Measurements from ENCODE around the gene YLPM1.
A peak's percentile ranks its signal among the peaks of the same experiment; 100 is the strongest.

The YLPM1 gene

DNA sequence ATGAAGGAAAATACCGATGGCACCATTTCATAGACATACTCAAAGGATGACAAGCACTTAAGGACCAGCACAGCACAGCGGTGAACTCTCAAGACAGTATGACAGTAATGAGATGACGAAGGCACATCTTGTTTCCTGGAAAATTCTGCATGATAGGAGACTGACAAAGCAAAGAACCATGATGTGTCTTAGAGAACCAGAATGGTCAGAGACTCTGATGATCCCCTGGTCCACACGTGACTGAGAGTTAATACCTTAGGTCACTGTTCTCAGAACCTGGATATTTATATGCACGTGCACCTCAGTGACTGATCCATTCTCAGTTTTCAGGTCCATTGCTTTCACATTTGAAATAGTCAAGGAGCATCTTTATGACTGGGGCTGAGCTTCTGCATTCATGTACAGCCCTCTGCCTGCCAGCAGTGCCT lies 77.5 kb downstream of the YLPM1 start:
- no peak for DNase-seq (ENCODE audit: low spot score)

DNA sequence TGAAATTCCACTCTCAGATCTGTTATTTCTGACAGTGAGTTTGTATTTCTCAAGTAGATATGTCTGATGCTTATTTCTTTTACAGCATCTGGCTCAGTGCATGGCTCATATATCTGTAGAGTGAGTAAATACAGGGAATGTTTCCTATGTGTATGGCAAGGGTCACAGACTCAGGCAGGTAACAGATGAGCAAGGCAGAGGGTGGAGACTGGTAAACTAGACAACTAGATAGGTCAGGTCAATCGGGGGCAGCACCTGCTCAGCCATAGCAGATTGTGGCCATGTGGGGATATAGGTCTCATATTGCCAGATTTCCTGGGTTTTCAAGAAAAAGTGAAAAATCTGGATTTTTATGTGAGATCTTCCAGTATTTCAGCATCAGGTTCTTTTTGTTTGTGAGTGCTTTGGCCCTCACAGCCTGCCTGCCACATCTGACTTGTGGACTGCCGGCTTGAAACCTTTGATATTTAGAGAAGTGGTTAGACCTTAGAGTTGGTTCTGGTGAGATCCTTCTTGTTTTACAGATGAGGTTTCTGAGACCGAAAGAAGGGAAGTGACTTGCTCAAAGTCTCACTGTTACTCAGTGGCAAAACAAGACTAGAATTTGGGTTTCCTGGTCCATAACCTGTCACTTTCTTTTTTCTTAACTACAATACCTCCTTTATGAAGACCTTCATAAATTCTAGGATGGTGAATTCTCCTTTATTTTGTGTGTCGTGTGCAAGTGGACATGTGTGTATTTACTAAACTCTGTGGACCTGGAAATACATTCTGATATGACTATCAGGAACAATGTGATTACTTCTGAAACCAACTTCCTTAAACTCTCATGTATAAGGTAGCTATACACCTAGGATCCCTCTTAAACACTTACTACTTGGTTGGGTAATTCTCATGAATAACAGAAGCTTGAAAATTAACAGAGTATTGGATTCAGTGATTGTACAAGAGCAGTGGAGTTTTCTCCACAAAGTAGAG lies 78.4 kb downstream of the YLPM1 start:
- no peak for DNase-seq (ENCODE audit: low spot score)

DNA sequence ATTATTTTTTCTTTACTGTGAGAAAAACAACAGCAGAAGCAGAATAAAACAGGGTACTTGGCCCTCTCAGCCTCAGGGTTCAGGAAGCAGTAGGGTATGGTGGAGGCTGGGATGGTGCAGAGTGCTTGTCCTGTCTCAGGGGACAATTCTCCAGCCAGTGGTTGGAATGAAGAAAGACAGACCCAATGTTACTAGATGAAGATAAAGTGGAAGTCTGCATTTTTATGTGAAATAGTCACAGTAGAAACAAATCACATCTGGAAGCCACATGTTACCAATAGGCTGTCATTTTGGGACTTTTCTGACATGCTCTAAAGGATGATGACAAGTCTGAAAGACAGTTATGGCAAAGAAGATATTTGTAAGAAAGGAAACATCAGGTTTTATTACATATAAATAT lies 80.5 kb downstream of the YLPM1 start:
- DNase-seq (ENCODE audit: low spot score): no peak

- DNase-seq (ENCODE audit: low spot score): no peak
Measured at GRCh38 chr14:74846168-74846567, 83.1 kb downstream of the YLPM1 start.

GRCh38 chr14:74846968-74847665 lies 84.0 kb downstream of the YLPM1 start:
- DNase-seq (ENCODE audit: low spot score): no peak

DNA sequence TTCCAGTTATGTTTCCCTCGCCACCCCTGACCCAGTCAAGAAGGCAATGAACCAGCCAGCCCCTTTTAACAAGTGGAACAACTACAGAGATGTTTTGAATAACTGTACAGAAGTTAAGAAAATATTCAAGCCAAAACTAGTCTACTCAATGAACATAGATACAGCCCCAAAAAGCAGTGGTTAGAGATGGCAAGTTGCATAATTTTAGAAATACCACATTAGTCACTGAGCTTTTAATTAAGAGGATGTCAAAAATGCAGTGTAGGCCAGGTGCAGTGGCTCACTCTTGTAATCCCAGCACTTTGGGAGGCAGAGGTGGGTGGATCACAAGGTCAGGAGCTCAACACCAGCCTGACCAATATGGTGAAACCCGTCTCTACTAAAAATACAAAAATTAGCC lies 85.7 kb downstream of the YLPM1 start:
- no peak for DNase-seq (ENCODE audit: low spot score)

DNA sequence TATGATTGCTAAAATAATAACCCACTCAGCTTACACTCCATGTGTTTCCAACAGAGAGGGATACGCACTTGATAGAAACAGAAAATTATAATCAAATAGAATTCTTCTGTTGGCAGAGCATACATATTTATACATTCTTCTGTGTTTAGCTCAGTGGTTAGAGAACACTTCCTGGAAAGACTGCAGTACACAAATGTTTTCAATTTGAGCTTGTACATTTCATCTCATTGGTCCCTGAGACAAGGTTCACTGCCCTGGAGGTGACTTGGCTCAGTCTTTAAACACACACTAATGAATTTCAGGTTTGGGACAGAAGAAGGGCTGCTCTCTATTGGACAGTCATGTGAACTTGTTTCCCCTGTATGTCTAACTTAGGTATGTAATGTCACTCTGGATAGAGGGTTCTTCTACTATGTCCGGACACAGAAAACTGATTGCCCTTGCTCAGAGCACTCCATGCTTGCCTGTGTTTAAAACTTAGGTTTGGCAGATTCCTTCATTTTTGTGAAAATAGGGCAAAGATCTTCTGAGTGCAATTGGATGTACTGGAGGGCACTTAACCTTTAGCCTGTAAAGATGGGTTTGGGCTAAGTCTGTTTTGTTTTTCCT lies 89.9 kb downstream of the YLPM1 start:
- no peak for DNase-seq (ENCODE audit: low spot score)

- DNase-seq (ENCODE audit: low spot score): no peak
Measured at GRCh38 chr14:74853581-74853980, 90.5 kb downstream of the YLPM1 start.

DNA sequence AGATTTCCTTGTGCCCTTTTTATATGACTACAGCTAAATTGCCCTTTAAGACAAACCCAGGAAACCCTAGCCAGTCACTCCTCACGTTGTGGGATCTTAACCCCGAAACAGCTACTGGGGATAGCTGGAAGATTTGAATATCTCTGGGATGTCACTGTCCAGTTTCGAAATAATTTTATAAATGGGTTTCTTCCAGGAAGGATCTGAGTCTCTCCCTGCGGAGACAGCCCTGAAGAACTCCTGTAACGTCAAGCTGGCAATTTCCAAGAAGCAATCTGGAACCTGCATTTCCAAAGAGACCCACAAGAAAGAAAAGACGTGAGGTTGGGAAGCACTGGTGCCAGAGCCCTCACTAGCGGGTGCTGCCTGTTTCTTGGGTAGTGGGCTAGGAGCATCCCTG lies 91.9 kb downstream of the YLPM1 start:
- no peak for DNase-seq (ENCODE audit: low spot score)

DNA sequence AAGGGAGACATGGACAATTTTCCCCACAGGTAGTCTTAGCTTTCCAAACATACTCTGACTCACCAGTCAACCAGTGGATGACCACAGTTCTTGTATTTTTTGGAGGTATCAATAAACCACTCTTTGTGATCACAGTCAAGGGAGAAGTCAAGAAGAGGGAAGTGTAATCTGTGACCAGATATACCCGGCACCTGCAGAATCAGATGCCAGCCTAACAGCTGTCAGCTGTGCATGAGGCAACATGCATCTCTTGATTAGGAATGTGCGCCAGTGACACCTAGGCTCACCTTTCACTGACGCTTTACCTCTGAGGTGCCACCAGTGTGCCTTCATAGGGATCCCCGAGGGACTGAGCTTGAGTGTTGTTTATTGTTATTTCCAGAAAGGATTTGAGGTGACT lies 92.8 kb downstream of the YLPM1 start:
- no peak for DNase-seq (ENCODE audit: low spot score)

DNA sequence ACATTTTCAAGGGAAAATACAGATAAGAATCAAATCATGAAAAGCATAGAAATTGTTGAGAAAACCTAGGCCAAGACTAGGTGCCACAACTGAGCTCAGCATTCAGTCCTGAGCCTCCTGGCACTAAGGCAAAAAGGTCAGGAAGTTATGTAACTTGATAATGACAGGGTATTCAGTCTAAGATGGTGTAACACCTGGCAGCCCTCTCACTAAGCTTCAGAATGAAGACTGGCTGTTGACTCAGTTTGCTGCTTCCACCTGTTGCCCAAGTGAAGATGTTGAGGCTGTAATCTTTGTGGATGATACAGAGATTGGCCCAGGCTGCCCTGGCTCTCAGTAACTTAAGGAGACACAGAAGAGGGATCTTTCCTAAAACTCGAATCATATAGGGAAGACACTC lies 93.2 kb downstream of the YLPM1 start:
- DNase-seq (ENCODE audit: low spot score): no peak

- no peak for DNase-seq (ENCODE audit: low spot score)
Measured at GRCh38 chr14:74858022-74858421, 94.9 kb downstream of the YLPM1 start.

DNA sequence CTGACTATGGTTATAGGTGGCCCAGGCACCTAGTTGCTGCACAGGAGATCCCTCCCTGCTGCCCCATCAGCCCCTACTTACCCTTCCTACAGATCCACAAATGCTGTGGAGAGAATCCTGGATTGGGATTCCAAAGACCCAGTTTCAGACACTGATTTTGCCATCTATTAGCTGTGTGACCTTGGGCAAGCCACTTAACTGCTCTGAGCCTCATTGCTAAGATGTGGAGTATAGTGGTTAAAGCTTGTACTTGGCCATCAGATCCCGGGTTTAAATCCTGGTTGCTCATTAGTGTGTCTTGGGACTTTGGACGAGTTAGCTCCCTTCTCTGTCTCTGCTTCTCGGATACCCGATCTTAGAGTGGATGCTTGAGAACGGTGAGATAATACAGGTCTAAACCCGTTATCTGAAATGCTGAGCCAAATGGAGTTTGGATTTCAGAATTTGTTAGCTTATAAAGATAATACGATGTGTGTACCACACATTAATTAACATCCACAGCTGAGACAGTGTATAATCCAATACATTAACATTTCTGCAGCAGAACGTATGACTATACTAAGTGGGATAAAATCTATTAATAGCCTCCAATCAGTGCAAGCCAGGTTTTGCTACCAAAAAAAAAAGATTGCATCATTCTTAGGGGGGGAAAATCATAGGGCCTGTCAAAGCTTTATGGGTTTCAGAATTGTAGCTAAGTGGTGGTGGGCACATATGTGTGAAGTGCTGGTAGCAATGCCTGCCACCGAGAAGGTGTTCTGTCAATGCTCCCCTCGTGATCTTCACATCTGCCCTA lies 96.8 kb downstream of the YLPM1 start:
- no peak for DNase-seq (ENCODE audit: low spot score)

- DNase-seq (ENCODE audit: low spot score): peak; percentile 92
Measured at GRCh38 chr14:74860899-74861733, 98.0 kb downstream of the YLPM1 start.

DNA sequence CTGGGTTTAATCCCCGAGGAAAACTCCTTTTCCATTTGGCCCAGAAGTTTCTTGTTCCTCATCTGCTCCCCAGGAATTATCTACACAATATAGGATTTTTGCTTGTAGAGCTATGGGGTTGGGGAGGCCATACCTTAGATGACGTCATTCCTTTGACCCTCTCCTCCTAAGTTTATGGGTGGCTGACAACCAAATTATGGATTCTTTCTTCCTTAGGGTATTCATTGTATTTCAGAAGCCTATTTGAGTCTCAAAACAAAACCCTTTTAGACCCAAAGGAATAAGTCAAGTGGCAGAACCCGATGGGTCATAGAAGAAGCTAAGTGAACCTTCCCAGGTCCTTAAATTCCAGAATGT lies 98.6 kb downstream of the YLPM1 start:
- no peak for DNase-seq (ENCODE audit: low spot score)

DNA sequence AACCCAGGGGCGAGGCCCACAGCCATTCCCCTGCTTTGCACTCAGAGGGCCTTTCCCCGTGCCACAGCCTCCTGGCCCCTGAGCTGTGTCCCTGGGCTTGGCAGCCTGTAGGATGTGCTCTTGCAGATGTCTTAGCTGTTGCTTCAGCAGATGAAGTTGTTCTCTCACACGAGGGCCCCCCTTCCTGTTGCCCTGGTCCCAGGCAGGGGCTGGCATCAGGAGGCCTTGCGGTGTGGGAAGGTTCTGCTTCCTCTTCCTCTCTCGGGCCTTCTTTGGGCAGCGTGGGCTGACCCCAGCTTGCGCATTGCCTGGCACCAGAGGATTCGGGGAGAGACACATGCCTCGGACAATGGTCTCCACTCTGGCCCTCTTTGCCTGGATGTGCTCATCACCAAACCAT lies 100.2 kb downstream of the YLPM1 start:
- no peak for DNase-seq (ENCODE audit: low spot score)

DNA sequence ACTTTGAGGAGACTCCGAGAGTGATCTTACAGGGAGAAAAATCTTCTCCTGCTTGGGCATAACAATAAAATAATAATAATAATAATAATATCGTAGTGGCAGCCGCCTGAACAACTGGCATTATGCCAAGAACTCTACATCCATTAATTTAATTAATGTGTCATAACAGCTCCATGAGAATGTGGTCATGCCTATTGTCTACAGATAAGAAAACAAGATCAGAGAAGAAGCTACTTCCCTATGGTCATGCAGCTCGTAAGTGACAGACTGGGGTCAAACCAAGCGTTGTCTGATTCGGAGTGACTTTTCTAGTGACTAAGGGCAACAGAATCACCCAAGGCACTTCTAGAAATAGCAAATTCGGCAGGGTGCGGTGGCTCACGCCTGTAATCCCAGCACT lies 101.1 kb downstream of the YLPM1 start:
- DNase-seq (ENCODE audit: low spot score): no peak

DNA sequence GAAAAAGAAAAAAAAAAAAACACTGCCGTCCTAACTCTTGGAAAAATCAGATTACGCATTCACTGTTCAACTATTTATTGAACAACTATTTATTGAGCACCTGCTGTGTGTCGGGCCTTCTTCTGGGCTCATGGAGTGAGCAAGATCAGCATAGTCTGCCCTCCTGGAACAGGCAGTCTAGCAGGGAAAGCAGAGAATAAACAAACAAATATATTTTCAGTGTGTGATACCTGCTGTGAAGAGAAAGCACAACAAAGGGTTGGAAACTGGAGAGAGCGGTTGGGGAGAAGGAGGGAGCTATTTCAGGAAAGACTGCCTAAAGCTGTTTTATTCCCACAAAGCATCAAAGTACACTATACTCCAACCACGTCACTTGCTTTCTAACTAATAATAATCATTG lies 102.0 kb downstream of the YLPM1 start:
- DNase-seq (ENCODE audit: low spot score): no peak

- DNase-seq (ENCODE audit: low spot score): no peak
Measured at GRCh38 chr14:74866708-74867389, 103.7 kb downstream of the YLPM1 start.

DNA sequence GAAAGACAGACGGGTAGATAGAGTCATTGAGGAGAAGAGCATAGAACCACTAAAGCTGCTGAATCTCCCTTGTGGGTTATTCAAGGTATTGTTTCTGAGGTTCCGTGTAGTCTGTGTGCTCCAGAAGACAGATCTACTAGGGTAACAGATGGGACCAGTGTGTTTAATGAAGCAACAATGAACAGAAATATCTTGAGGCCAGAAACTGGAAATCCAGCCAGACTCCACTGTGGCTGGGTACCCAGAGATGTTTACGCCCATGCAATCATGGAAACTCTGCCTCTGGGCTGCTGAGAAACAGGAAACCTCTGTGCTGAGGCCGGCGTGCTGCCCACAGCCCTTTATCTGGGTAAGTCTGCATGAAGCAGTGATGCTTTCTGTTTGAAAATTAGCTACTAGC lies 104.6 kb downstream of the YLPM1 start:
- no peak for DNase-seq (ENCODE audit: low spot score)

GRCh38 chr14:74868739-74869138 lies 105.6 kb downstream of the YLPM1 start:
- DNase-seq (ENCODE audit: low spot score): no peak

All from iPS-NIHi11 (cell line).